Right lobe of liver (tissue), 6 donors: ENCODE measurements around the gene EIF4G3. TPM values are rescaled to one million over a fixed set of nuclear protein-coding genes. Genes with fewer than 3 reads are reported as not detected.

Source experiments
- ATAC-seq, 4 donors: fragments of 200-7000 bp; cut with Tn5 transposase; one replicate each; pipeline ENCODE4 v1.9.1; 2020; ENCODE audit warnings: mild to moderate bottlenecking in 4 of 4, moderate library complexity in 4 of 4
- DNase-seq, 3 donors: peaks; one replicate each; pipeline ENCODE4 v3.0.0-alpha.2; 2020
- H3K27ac ChIP-seq, 3 donors: fragments of 200-600 bp; one replicate each; pipeline ENCODE4 v1.8.0; 2022
- H3K27me3 ChIP-seq, 2 donors: fragments of 200-600 bp; one replicate each; pipeline ENCODE4 v1.8.0; 2022
- H3K36me3 ChIP-seq, 4 donors: fragments of 200-600 bp; sonication (generic) in 1 of 4; one replicate each; pipeline versions ENCODE4 v1.5.1 to v1.8.0; 2017 to 2022; ENCODE audit warnings: control low read depth in 1 of 4
- H3K4me1 ChIP-seq, 4 donors: fragments of 200-600 bp; sonication (generic) in 1 of 4; one replicate each; pipeline versions ENCODE4 v1.5.1 to v1.8.0; 2017 to 2022; ENCODE audit warnings: control low read depth in 1 of 4
- H3K4me3 ChIP-seq, 3 donors: fragments of 200-600 bp; one replicate each; pipeline ENCODE4 v1.8.0; 2022
- H3K9me3 ChIP-seq, 4 donors: fragments of 200-600 bp; sonication (generic) in 1 of 4; one replicate each; pipeline versions ENCODE4 v1.5.1 to v1.8.0; 2017 to 2022; ENCODE audit warnings: control low read depth in 1 of 4
- POLR2A ChIP-seq: fragments of 450-650 bp; IDR thresholded peaks from one replicate; pipeline ENCODE4 v1.6.1; 2017; ENCODE audit warnings: antibody characterized with exemption, mild to moderate bottlenecking
- WGBS: methylation state at CpG from one replicate; pipeline ENCODE4 v1.1.6; 2018; ENCODE audit warnings: low coverage, low lambda C conversion rate; ENCODE audit not compliant: insufficient coverage; ENCODE audit errors: missing lambda C conversion rate; 5-methylcytosine and 5-hydroxymethylcytosine counted together
- intact Hi-C, 2 donors: fragments of 100-400 bp; cut with DNase I; formaldehyde crosslinking; loops; one replicate each; pipeline versions ENCODE4 v1.11.2 to v1.14.1; 2022
- total RNA-seq, 6 experiments: library from RNA; depleted of rRNA in 2 of 6; stranded (reverse); fragments of >200 nt in 2 of 6; fragmentation: NEBNext Ultra II Directional in 3 of 6; extraction: Animal tissue kit (Norgen Biotek cat#: 25700) in 3 of 6; gene quantifications; one replicate each; pipeline versions ENCODE4 v1.1.0 to v1.2.4, GENCODE V29; 2016 to 2023
- TF ChIP-seq, protein P1 (sequence below), 4 donors: fragments of 200-600 bp in 3 of 4; fragments of 450-650 bp in 1 of 4; IDR thresholded peaks; one replicate each; pipeline versions ENCODE4 v1.5.1 to v1.8.0; 2016 to 2022; ENCODE audit warnings: antibody characterized with exemption in 4 of 4, mild to moderate bottlenecking in 2 of 4
- donor health status: DM: no; HTN: yes; CAD: no.
- donor health status: DM: no; HTN: no; CAD: no.
- donor health status: DM: no; HTN: no; CAD: no.
- donor health status: DM: no; HTN: yes; CAD: no.
- donor health status: DM: no; HTN: yes; CAD: no.

Gene EIF4G3
- total RNA-seq, 6 experiments from 2014 or later, result 14.4 to 29.9 (median 23.5) TPM

GRCh38 chr1:21160263-21160796, 16.4 kb downstream of the EIF4G3 start:
- intact Hi-C loops, result no loop called here
- ATAC-seq (no peak), DNase-seq (no peak)
- peaks cover 0 to 23% (median 8%) of the 10 kb centered on the region in 4 donors for H3K4me1 ChIP-seq
- no peak overlapping the region for H3K4me3 ChIP-seq
- TF ChIP-seq, protein P1, sequence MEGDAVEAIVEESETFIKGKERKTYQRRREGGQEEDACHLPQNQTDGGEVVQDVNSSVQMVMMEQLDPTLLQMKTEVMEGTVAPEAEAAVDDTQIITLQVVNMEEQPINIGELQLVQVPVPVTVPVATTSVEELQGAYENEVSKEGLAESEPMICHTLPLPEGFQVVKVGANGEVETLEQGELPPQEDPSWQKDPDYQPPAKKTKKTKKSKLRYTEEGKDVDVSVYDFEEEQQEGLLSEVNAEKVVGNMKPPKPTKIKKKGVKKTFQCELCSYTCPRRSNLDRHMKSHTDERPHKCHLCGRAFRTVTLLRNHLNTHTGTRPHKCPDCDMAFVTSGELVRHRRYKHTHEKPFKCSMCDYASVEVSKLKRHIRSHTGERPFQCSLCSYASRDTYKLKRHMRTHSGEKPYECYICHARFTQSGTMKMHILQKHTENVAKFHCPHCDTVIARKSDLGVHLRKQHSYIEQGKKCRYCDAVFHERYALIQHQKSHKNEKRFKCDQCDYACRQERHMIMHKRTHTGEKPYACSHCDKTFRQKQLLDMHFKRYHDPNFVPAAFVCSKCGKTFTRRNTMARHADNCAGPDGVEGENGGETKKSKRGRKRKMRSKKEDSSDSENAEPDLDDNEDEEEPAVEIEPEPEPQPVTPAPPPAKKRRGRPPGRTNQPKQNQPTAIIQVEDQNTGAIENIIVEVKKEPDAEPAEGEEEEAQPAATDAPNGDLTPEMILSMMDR (IDR thresholded peaks at IDR 0.05), result no peak
- TF ChIP-seq POLR2A, result no peak
- no peaks in the 10 kb centered on the region for H3K36me3 ChIP-seq
- H3K27ac ChIP-seq, result no peak overlapping the region
- H3K27me3 ChIP-seq, result no peaks in the 10 kb centered on the region
- no peaks in the 10 kb centered on the region for H3K9me3 ChIP-seq
- 60% methylated on average over 3 of the region's 3 CpGs for WGBS

- no peak overlapping the region for H3K27ac ChIP-seq
- H3K9me3 ChIP-seq, result no peaks in the 10 kb centered on the region
- no peaks in the 10 kb centered on the region for H3K36me3 ChIP-seq
- H3K4me1 ChIP-seq, result peaks cover 0 to 11% (median 6%) of the 10 kb centered on the region in 4 donors
- 46% methylated on average over 3 of the region's 3 CpGs for WGBS
- no peak overlapping the region for H3K4me3 ChIP-seq
- DNase-seq (no peak), ATAC-seq (no peak)
- no peak for TF ChIP-seq POLR2A
- TF ChIP-seq, protein P1 (IDR thresholded peaks at IDR 0.05), result no peak
- no peaks in the 10 kb centered on the region for H3K27me3 ChIP-seq
- intact Hi-C loops, result no loop called here
Measured at GRCh38 chr1:21157868-21158267, 18.8 kb downstream of the EIF4G3 start.

GRCh38 chr1:21157054-21157453, 19.6 kb downstream of the EIF4G3 start:
- no peak for ATAC-seq
- WGBS, result 72% methylated on average over 3 of the region's 3 CpGs

DNA sequence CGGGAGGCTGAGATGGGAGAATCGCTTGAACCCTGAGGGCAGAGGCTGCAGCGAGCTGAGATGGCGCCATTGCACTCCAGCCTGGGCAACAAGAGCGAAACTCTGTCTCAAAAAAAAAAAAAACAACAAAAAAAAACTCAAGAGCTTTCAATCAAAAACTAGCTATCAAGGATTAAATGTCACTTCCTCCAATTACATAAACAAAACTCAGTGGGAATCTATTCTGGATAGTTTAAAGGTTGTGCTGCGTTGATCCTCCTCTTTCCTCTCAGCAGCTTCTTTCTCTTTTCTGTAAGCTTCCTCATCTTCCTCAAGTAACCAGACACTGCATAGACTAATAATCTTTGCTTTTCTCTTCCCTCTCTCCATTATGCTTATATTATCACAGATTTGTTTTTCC, 20.7 kb downstream of the EIF4G3 start:
- ATAC-seq, result no peak
- Histone ChIP-seq H3K36me3 (no peaks in the 10 kb centered on the region), H3K27ac (no peak overlapping the region), H3K4me3 (no peak overlapping the region), H3K27me3 (no peaks in the 10 kb centered on the region), H3K9me3 (no peaks in the 10 kb centered on the region), H3K4me1 (peaks cover 0 to 7% (median 2%) of the 10 kb centered on the region in 4 donors)
- intact Hi-C loops, result no loop called here
- TF ChIP-seq, protein P1 (IDR thresholded peaks at IDR 0.05), result no peak
- no peak for TF ChIP-seq POLR2A
- DNase-seq, result no peak
- WGBS, result 59% methylated on average over 6 of the region's 6 CpGs

More at GRCh38 chr1:21157054-21157453, 19.6 kb downstream of the EIF4G3 start:
- TF ChIP-seq POLR2A, result no peak
- TF ChIP-seq, protein P1 (IDR thresholded peaks at IDR 0.05), result no peak
- intact Hi-C loops, result no loop called here
- DNase-seq, result no peak
- Histone ChIP-seq H3K9me3 (no peaks in the 10 kb centered on the region), H3K4me3 (no peak overlapping the region), H3K27me3 (no peaks in the 10 kb centered on the region), H3K36me3 (no peaks in the 10 kb centered on the region), H3K4me1 (peaks cover 0 to 7% (median 2%) of the 10 kb centered on the region in 4 donors), H3K27ac (no peak overlapping the region)
